ENCODE measurements around the gene CIDEC.
"Not testable (repeated sequence)": the region's sequence is repeated elsewhere in the genome, so short reads cannot be mapped to it uniquely, and the experiment has no call there.

Gene CIDEC

DNA sequence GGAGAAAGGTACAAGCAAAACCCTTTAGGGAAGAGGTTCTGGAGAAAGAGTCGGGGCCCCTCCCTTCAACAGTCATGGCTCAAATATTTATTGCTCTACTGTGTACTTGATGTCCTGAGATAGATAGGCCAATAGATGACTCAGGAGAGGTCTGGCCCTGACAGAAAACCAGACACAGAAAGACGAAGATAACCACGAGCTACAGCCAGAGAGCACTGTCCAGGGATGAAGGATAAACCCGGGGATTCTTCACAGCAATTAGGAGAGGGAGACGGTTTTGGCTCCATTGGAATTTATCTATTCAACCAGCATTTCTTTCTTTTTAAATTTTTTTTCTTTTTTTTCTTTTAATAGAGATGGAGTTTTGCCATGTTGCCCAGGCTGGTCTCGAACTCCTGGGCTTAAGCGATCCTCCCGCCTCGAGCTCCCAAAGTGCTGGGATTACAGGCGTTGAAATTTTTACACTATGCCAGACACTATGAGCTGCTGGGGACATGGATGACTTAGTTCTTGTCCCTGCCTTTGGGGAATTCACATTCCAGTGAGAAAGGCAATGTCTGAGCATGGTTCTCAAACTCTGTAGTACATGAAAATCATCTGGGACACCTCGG is 4.6 kb upstream of the CIDEC start:
- no peak for TF ChIP-seq CTCF (IDR thresholded peaks at IDR 0.05; ENCODE audit: low read length, missing control alignments)
- no peak overlapping the region for H3K4me3 ChIP-seq (replicated peaks; ENCODE audit: low read depth, low read length)
- DNase-seq (ENCODE audit: low read depth): peak; percentile 77

DNA sequence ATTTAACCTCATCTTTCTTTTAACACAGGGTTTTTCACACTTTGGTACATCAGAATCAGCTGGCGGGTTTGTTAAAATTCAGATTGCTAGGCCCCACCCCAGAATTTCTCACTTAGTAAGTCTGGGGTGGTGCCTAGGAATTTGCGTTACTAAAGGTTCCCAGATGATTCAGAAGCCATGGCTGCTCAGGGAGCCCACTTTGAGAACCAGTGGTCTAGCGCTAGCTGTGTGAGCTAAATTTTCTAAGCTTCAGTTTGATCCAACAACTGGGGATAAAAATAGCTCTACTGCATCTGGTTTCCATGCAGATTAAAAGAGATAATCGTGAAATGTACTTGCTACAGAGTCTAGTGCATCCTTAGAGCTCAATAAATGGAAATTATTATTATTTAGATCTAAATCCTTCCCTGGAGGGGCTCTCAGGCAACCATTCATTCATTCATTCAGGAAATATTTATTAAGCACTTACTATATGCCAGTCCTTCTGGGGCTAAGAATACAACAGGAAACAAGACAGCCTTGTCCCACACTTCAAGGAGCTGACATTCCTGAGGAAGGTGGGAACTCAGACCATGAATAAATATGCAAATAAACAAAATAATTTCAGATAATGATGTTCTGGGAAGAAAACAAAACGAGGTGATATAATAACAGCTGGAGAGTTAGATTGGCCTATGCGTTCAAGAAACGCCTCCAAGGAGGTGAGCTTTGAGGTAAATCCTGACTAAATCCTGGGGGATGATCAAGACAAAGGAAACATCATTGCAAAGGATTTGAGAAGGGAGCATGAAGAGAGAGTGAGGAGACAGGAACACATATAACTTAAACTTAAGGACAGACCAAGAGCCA is 3.9 kb upstream of the CIDEC start:
- no peak overlapping the region for H3K4me3 ChIP-seq (replicated peaks; ENCODE audit: low read depth, low read length)
- DNase-seq (ENCODE audit: low read depth): no peak
- TF ChIP-seq CTCF (IDR thresholded peaks at IDR 0.05; ENCODE audit: low read length, missing control alignments): no peak

DNA sequence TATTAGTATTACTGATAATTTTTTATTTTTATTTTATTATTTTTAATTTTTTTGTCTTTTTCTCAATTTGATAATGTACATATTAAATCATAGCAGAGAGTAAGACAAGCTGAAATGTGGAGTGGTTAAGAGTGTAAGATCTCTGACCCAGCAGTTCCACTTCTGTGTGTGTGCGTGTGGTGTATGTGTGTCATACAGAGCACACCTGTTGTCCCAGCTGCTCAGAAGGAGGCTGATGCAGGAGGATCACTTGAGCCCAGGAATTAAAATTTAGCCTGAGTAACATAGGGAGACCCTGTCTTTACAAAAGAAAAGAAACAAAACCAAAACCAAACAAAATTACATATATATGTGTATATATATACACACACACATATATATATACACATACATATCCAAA is 1.4 kb upstream of the CIDEC start:
- no peak for DNase-seq (ENCODE audit: low read depth)
- H3K4me3 ChIP-seq (replicated peaks; ENCODE audit: low read depth, low read length): no peak overlapping the region
- no peak for TF ChIP-seq CTCF (IDR thresholded peaks at IDR 0.05; ENCODE audit: low read length, missing control alignments)

DNA sequence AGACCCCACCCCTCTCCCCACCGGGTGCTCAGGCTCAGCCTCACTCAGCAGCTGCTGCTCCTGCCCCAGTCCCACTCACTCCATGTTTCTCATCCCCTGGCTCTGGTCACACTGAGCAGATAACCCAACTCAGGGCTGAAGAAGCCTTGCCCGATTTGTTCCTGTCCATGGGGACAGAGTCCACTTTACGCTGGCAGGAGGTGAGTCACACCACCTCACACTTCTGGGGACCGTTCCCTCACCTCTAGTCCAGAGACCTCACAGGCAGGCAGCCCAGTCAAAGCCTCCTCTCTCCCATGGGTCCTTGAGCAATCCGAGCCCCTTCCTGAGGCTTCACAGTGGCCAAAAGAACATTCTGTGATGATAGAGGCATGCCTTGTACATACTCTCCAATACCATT is 1.4 kb downstream of the CIDEC start:
- H3K4me3 ChIP-seq (replicated peaks; ENCODE audit: low read depth, low read length): no peak overlapping the region
- no peak for DNase-seq (ENCODE audit: low read depth)
- TF ChIP-seq CTCF (IDR thresholded peaks at IDR 0.05; ENCODE audit: low read length, missing control alignments): no peak

GRCh38 chr3:9876991-9877390 is 3.1 kb downstream of the CIDEC start:
- TF ChIP-seq CTCF (IDR thresholded peaks at IDR 0.05; ENCODE audit: low read length, missing control alignments): no peak
- H3K4me3 ChIP-seq (replicated peaks; ENCODE audit: low read depth, low read length): no peak overlapping the region
- no peak for DNase-seq (ENCODE audit: low read depth)

- H3K4me3 ChIP-seq (replicated peaks; ENCODE audit: low read depth, low read length); DNase-seq (ENCODE audit: low read depth): not testable (repeated sequence)
Measured at GRCh38 chr3:9876255-9876654, 3.8 kb downstream of the CIDEC start.

DNA sequence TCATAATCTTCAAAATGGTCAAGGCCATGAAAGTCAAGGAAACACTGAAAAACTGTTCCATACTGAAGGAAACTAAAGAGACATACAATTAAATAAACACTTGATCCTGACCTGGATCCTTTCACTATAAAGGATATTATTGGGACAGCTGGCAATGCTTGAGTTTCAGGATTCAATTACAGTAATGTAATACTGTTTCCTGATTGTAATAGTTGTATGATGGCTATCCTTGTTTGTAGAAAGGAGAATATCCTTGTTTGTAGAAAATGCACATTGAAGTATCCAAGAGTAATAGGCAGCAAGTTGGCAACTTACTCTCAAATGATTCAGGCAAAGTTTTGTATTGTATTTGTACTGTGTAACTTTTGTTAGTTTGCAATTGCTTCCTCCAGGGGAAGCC is 4.6 kb downstream of the CIDEC start:
- no peak overlapping the region for H3K4me3 ChIP-seq (replicated peaks; ENCODE audit: low read depth, low read length)
- no peak for TF ChIP-seq CTCF (IDR thresholded peaks at IDR 0.05; ENCODE audit: low read length, missing control alignments)
- no peak for DNase-seq (ENCODE audit: low read depth)

DNA sequence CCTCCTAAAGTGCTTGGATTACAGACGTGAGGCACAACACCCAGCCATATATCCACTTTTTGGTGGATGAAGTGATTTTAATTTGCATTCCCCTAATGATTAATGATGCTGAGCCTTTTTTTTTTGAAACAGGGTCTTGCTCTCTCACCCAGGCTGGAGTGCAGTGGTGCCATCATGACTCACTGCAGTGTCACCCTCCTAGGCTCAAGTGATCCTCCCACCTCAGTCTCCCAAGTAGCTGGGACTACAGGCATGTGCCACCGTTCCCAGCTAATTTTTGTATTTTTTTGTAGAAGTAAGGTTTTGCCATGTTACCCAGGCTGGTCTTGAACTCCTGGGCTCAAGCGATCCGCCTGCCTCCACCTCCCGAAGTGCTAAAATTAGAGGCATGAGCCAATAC is 8.0 kb downstream of the CIDEC start:
- not testable (repeated sequence) for DNase-seq (ENCODE audit: low read depth); H3K4me3 ChIP-seq (replicated peaks; ENCODE audit: low read depth, low read length)
